GM11168 (cell line): ENCODE measurements around the gene KANSL3.
"Not testable (repeated sequence)": the region's sequence is repeated elsewhere in the genome, so short reads cannot be mapped to it uniquely, and the experiment has no call there.

Source experiments
- in situ Hi-C: fragments of 300-500 bp; cut with MboI; formaldehyde crosslinking; loops from one replicate; pipeline ENCODE4 v1.12.0; 2022; ENCODE audit warnings: low sequenced_read_pairs; ENCODE audit not compliant: unreplicated experiment

KANSL3 gene

GRCh38 chr2:96638144-96639121, at the start of gene KANSL3:
KANSL3 (minus strand) TSS chr2:96638312; CDS start chr2:96637135, 1,177 bp downstream.
- in situ Hi-C loops: no loop called here

GRCh38 chr2:96687266-96687665, 49.2 kb upstream of the KANSL3 start:
- in situ Hi-C loops: no loop called here

- in situ Hi-C loops: no loop called here
Measured at GRCh38 chr2:96685577-96686459, 47.7 kb upstream of the KANSL3 start.

GRCh38 chr2:96684883-96685576, 46.9 kb upstream of the KANSL3 start:
- in situ Hi-C loops: no loop called here

- in situ Hi-C loops: no loop called here
Measured at GRCh38 chr2:96683972-96684820, 46.1 kb upstream of the KANSL3 start.

- in situ Hi-C loops: no loop called here
Measured at GRCh38 chr2:96683307-96683706, 45.2 kb upstream of the KANSL3 start.

GRCh38 chr2:96681540-96681939, 43.4 kb upstream of the KANSL3 start:
- in situ Hi-C loops: no loop called here

- in situ Hi-C loops: no loop called here
Measured at GRCh38 chr2:96680561-96681141, 42.5 kb upstream of the KANSL3 start.

GRCh38 chr2:96679848-96680247, 41.7 kb upstream of the KANSL3 start:
- in situ Hi-C loops: no loop called here

GRCh38 chr2:96669539-96670215, 31.6 kb upstream of the KANSL3 start:
- in situ Hi-C loops: no loop called here

GRCh38 chr2:96668771-96669170, 30.7 kb upstream of the KANSL3 start:
- in situ Hi-C loops: no loop called here

GRCh38 chr2:96665717-96666116, 27.6 kb upstream of the KANSL3 start:
- in situ Hi-C loops: not testable (repeated sequence)

- in situ Hi-C loops: no loop called here
Measured at GRCh38 chr2:96665083-96665569, 27.0 kb upstream of the KANSL3 start.

- in situ Hi-C loops: no loop called here
Measured at GRCh38 chr2:96664366-96664925, 26.3 kb upstream of the KANSL3 start.

- in situ Hi-C loops: no loop called here
Measured at GRCh38 chr2:96663829-96664228, 25.7 kb upstream of the KANSL3 start.

GRCh38 chr2:96663177-96663576, 25.1 kb upstream of the KANSL3 start:
- in situ Hi-C loops: no loop called here

GRCh38 chr2:96662360-96662759, 24.2 kb upstream of the KANSL3 start:
- in situ Hi-C loops: no loop called here

- in situ Hi-C loops: no loop called here
Measured at GRCh38 chr2:96661324-96661723, 23.2 kb upstream of the KANSL3 start.
